Spleen (tissue), 11 donors: ENCODE measurements around the gene PLEKHM3. TPM values are rescaled to one million over a fixed set of nuclear protein-coding genes. Genes with fewer than 3 reads are reported as not detected.

Source experiments
- DNase-seq: peaks from one replicate; pipeline ENCODE4 v3.0.0-alpha.2; 2020
- H3K27ac ChIP-seq, 8 donors: fragments of 200-600 bp; sonication (generic) in 7 of 8; 1 replicate in 4 of 8; 2 replicates in 4 of 8; pipeline versions ENCODE4 v1.5.0 to v1.8.0; 2016 to 2021; ENCODE audit warnings: inconsistent platforms in 4 of 8, mild to moderate bottlenecking in 4 of 8, moderate library complexity in 1 of 8
- H3K27me3 ChIP-seq, 7 donors: fragments of 200-600 bp; sonication (generic) in 6 of 7; replicated peaks in 1 of 7; 1 replicate in 4 of 7; 2 replicates in 3 of 7; pipeline versions ENCODE4 v1.5.0 to v1.8.0; 2016 to 2021; ENCODE audit warnings: inconsistent platforms in 3 of 7, mild to moderate bottlenecking in 1 of 7
- H3K36me3 ChIP-seq, 6 donors: fragments of 200-600 bp; sonication (generic) in 5 of 6; 1 replicate in 4 of 6; 2 replicates in 2 of 6; pipeline versions ENCODE4 v1.5.0 to v1.8.0; 2016 to 2021; ENCODE audit warnings: inconsistent platforms in 2 of 6
- H3K4me1 ChIP-seq, 6 donors: fragments of 200-600 bp; sonication (generic) in 5 of 6; 1 replicate in 3 of 6; 2 replicates in 3 of 6; pipeline versions ENCODE4 v1.5.0 to v1.8.0; 2016 to 2021; ENCODE audit warnings: inconsistent platforms in 3 of 6
- H3K4me3 ChIP-seq, 8 donors: fragments of 200-600 bp; sonication (generic) in 7 of 8; 1 replicate in 4 of 8; 2 replicates in 4 of 8; pipeline versions ENCODE4 v1.5.0 to v1.8.0; 2016 to 2021; ENCODE audit warnings: inconsistent platforms in 4 of 8, mild to moderate bottlenecking in 4 of 8, moderate library complexity in 2 of 8
- H3K9me3 ChIP-seq, 8 donors: fragments of 200-600 bp; sonication (generic) in 7 of 8; 1 replicate in 4 of 8; 2 replicates in 4 of 8; pipeline versions ENCODE4 v1.5.0 to v1.8.0; 2016 to 2021; ENCODE audit warnings: inconsistent platforms in 4 of 8
- POLR2A ChIP-seq, 3 donors: fragments of 450-650 bp; IDR thresholded peaks; one replicate each; pipeline ENCODE4 v1.5.1; 2017; ENCODE audit warnings: antibody characterized with exemption in 3 of 3, mild to moderate bottlenecking in 1 of 3
- POLR2AphosphoS5 ChIP-seq, 3 donors: sonication (generic); formaldehyde crosslinking; IDR thresholded peaks; one replicate each; pipeline ENCODE4 v1.5.1; 2017; ENCODE audit warnings: antibody characterized with exemption in 3 of 3
- WGBS, 5 donors: extraction: QIAGEN DNeasy Blood & Tissue Kit in 3 of 5; methylation state at CpG; one replicate each; pipeline versions ENCODE4 v1.1.5 to v1.1.7; 2013 to 2018; 5-methylcytosine and 5-hydroxymethylcytosine counted together
- intact Hi-C: fragments of 100-400 bp; cut with DNase I; formaldehyde crosslinking; loops from one replicate; pipeline ENCODE4 v1.15.0; 2023; ENCODE audit warnings: low total_unique reads
- polyA plus RNA-seq, 3 donors: library from polyadenylated mRNA; stranded (reverse); fragments of 200-250 nt; gene quantifications; one replicate each; pipeline ENCODE4 v1.2.1, GENCODE V29; 2013
- total RNA-seq, 7 donors: library from RNA; depleted of rRNA in 3 of 7; stranded (reverse); fragments of >200 nt in 3 of 7; fragmentation: NEBNext Ultra II Directional in 4 of 7; extraction: Animal tissue kit (Norgen Biotek cat#: 25700) in 4 of 7; gene quantifications; one replicate each; pipeline versions ENCODE4 v1.1.0 to v1.2.1, GENCODE V29; 2016 to 2021
- TF ChIP-seq, protein P1 (sequence below), 11 experiments: fragments of 200-600 bp in 7 of 11; fragments of 450-650 bp in 4 of 11; sonication (generic) in 4 of 11; IDR thresholded peaks in 8 of 11; conservative IDR thresholded peaks in 3 of 11; 1 replicate in 7 of 11; 2 replicates in 4 of 11; pipeline versions ENCODE4 v1.4.0 to v1.8.0; 2016 to 2021; ENCODE audit warnings: antibody characterized with exemption in 11 of 11, inconsistent platforms in 4 of 11, mild to moderate bottlenecking in 1 of 11
- donor health status: healthy with polysubstance abuse.
- donor health status: DM: no; HTN: no; CAD: no; lungs with moderate emphysema.
- donor health status: DM: no; HTN: no; CAD: no.
- donor health status: Bipolar disorder and iron deficiency.
- donor health status: healthy.
- donor health status: DM: no; HTN: no; CAD: no.
- donor health status: DM: yes; HTN: yes; CAD: no.

Gene PLEKHM3
- total and polyA plus RNA-seq, 10 donors = 2.4 to 24.3 (median 18.3) TPM

- intact Hi-C loops = no loop called here
- no peak overlapping the region for H3K4me3 ChIP-seq
- no peaks in the 10 kb centered on the region for H3K9me3 ChIP-seq
- TF ChIP-seq POLR2A (IDR thresholded peaks at IDR 0.05) (no peak), POLR2AphosphoS5 (IDR thresholded peaks at IDR 0.05) (no peak)
- TF ChIP-seq, protein P1, sequence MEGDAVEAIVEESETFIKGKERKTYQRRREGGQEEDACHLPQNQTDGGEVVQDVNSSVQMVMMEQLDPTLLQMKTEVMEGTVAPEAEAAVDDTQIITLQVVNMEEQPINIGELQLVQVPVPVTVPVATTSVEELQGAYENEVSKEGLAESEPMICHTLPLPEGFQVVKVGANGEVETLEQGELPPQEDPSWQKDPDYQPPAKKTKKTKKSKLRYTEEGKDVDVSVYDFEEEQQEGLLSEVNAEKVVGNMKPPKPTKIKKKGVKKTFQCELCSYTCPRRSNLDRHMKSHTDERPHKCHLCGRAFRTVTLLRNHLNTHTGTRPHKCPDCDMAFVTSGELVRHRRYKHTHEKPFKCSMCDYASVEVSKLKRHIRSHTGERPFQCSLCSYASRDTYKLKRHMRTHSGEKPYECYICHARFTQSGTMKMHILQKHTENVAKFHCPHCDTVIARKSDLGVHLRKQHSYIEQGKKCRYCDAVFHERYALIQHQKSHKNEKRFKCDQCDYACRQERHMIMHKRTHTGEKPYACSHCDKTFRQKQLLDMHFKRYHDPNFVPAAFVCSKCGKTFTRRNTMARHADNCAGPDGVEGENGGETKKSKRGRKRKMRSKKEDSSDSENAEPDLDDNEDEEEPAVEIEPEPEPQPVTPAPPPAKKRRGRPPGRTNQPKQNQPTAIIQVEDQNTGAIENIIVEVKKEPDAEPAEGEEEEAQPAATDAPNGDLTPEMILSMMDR (IDR thresholded peaks at IDR 0.05 in 8 of 11, conservative IDR thresholded peaks at IDR 0.05 in 3 of 11) = no peak
- WGBS, 5 donors = 80 to 89% (median 84%) methylated on average over 11 of the region's 11 CpGs
- peaks cover 0 to 23% (median 2%) of the 10 kb centered on the region in 6 donors for H3K36me3 ChIP-seq
- peaks cover 0 to 5% (median 0%) of the 10 kb centered on the region in 6 donors for H3K4me1 ChIP-seq
- no peak for DNase-seq
- no peaks in the 10 kb centered on the region for H3K27me3 ChIP-seq
- H3K27ac ChIP-seq = no peak overlapping the region
Measured at GRCh38 chr2:207819839-207820784, 205.2 kb downstream of the PLEKHM3 start.

DNA sequence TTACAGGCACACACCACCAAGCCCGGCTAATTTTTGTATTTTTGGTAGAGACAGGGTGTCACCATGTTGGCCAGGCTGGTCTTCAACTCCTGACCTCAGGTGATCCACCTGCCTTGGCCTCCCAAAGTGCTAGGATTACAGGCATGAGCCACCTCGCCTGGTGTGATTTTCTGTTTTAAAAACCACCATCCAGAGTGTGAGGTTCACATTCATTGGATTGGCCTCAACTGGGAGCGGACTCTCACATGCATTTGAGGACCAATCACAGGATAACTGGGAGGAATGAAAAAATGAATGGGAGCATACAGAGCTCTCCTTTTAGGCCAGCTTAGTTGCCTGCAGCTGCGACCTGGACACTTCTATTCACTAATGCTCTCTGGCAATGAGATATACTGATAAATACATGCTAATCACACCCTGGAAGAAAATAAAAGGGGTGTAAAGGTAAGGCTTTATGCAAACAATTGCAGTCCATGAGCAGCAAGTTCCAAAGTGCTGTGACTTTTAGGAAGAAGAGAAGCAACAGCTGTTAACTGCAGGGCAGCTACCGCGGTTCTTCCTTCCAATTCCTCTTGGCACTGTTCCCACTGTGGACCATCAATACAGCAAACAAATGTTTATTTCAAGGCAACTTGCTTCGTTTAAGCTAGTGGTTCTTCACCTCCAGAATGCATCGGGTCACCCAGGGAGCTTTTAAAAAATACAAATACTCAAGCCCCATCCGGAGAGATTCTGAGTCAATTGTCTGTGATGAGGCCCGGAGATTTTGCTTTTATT, 206.1 kb downstream of the PLEKHM3 start:
- Histone ChIP-seq H3K36me3 (peaks cover 0 to 15% (median 2%) of the 10 kb centered on the region in 6 donors), H3K4me3 (no peak overlapping the region), H3K27me3 (no peaks in the 10 kb centered on the region), H3K4me1 (peaks cover 0 to 5% (median 0%) of the 10 kb centered on the region in 6 donors), H3K9me3 (no peaks in the 10 kb centered on the region), H3K27ac (no peak overlapping the region)
- WGBS, 5 donors = 69 to 81% (median 77%) methylated on average over 10 of the region's 10 CpGs
- TF ChIP-seq POLR2A (IDR thresholded peaks at IDR 0.05) (no peak), POLR2AphosphoS5 (IDR thresholded peaks at IDR 0.05) (no peak)
- TF ChIP-seq, protein P1 (IDR thresholded peaks at IDR 0.05 in 8 of 11, conservative IDR thresholded peaks at IDR 0.05 in 3 of 11) = no peak
- intact Hi-C loops = no loop called here
- no peak for DNase-seq

DNA sequence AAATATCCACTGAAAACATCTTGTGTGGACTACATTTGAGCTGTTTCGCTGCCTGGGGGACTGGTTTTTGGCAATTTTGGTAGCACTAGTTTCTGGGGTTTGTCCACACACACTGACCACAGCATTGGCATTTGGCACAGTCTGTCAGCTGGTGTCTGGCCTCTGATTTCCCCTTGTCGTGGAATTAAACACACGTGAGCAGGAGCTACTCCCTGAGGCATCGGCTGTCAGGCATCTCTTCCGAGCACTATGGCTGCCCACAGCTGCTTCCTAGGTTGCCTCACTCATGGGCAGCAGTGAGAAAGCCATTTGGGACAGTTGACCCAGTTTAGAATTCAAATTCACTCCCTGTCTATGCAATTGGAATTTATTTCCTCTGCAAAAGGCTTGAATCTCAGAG, 208.8 kb downstream of the PLEKHM3 start:
- H3K4me1 ChIP-seq = peaks cover 0 to 5% (median 0%) of the 10 kb centered on the region in 6 donors
- H3K4me3 ChIP-seq = no peak overlapping the region
- no peaks in the 10 kb centered on the region for H3K36me3 ChIP-seq
- TF ChIP-seq POLR2A (IDR thresholded peaks at IDR 0.05) (no peak), POLR2AphosphoS5 (IDR thresholded peaks at IDR 0.05) (no peak)
- TF ChIP-seq, protein P1 (IDR thresholded peaks at IDR 0.05 in 8 of 11, conservative IDR thresholded peaks at IDR 0.05 in 3 of 11) = no peak
- intact Hi-C loops = no loop called here
- H3K27ac ChIP-seq = no peak overlapping the region
- 63 to 92% (median 78%) methylated on average over 5 of the region's 5 CpGs for WGBS, 5 donors
- H3K9me3 ChIP-seq = no peaks in the 10 kb centered on the region
- H3K27me3 ChIP-seq = no peaks in the 10 kb centered on the region
- no peak for DNase-seq
